PC-3 (cell line): ENCODE data around the gene DNAJB9.

ENCODE experiments used
- EZH2 ChIP-seq: fragments of 300-600 bp; sonication (generic); IDR thresholded peaks from one replicate; pipeline ENCODE4 v1.6.1; 2017; ENCODE audit warnings: antibody characterized with exemption, mild to moderate bottlenecking, low read length; ENCODE audit not compliant: unreplicated experiment
- TF ChIP-seq, protein P1 (sequence below): fragments of 300-600 bp; sonication (generic); conservative IDR thresholded peaks from 2 replicates; pipeline ENCODE4 v1.5.1; 2017; ENCODE audit warnings: antibody characterized with exemption, low read depth, mild to moderate bottlenecking, low read length

DNA sequence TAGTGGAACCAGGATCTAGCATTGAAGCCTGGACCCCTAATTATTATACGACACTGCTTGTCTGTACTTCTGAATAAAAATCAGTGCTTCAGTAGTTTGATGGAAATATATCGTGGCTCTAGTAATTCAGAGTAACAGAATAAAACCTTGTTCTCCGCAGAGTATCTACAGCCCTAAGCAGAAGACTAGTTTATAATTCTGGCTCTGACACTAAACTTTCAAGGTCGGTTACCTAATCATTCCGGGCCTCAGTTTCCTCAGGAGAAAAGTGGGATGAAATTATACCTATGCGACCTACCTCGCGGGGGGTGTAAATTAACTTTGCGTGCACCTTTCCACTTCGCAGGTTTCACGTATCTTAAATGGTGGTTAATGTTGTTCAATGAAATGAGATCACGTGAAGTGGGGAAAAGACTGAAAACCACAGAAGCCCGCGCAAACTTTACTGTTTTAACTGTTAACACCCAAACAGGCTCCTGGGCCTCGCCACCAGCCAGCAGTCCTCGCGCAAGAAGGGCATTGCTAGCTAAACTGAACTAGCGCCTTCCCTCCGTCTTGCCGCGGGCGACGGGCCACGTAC is 783 bp upstream of the DNAJB9 start:
- TF ChIP-seq, protein P1, sequence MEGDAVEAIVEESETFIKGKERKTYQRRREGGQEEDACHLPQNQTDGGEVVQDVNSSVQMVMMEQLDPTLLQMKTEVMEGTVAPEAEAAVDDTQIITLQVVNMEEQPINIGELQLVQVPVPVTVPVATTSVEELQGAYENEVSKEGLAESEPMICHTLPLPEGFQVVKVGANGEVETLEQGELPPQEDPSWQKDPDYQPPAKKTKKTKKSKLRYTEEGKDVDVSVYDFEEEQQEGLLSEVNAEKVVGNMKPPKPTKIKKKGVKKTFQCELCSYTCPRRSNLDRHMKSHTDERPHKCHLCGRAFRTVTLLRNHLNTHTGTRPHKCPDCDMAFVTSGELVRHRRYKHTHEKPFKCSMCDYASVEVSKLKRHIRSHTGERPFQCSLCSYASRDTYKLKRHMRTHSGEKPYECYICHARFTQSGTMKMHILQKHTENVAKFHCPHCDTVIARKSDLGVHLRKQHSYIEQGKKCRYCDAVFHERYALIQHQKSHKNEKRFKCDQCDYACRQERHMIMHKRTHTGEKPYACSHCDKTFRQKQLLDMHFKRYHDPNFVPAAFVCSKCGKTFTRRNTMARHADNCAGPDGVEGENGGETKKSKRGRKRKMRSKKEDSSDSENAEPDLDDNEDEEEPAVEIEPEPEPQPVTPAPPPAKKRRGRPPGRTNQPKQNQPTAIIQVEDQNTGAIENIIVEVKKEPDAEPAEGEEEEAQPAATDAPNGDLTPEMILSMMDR, result no peak
- no peak for TF ChIP-seq EZH2
